K562 (cell line): ENCODE measurements around the gene ABCC11. TPM values are rescaled to one million over a fixed set of nuclear protein-coding genes. Genes with fewer than 3 reads are reported as not detected.
A peak's percentile ranks its signal among the peaks of the same experiment; 100 is the strongest.

Experiments
- CBFB ChIP-seq: sonication (generic); formaldehyde crosslinking; IDR thresholded peaks from 2 replicates; pipeline ENCODE4 v1.4.0; 2020; ENCODE audit warnings: mild to moderate bottlenecking, missing genetic modification reagents
- CCAR2 ChIP-seq: fragments of 200-400 bp; formaldehyde crosslinking; IDR thresholded peaks from 2 replicates; pipeline ENCODE4 v1.6.1; 2017; ENCODE audit warnings: mild to moderate bottlenecking, low read depth, low read length
- ILF3 ChIP-seq: fragments of 450-650 bp; IDR thresholded peaks from 2 replicates; pipeline ENCODE4 v1.6.1; 2018; ENCODE audit warnings: antibody characterized with exemption, mild to moderate bottlenecking, moderate library complexity, borderline replicate concordance
- KAT8 ChIP-seq: fragments of 450-650 bp; IDR thresholded peaks from 2 replicates; pipeline ENCODE4 v1.6.1; 2016; ENCODE audit warnings: low read depth, mild to moderate bottlenecking
- NR4A1 ChIP-seq, 2 experiments: fragments of 250-450 bp in 1 of 2; fragments of 450-650 bp in 1 of 2; sonication (Bioruptor Pico) in 1 of 2; IDR thresholded peaks; 2 replicates each; pipeline versions ENCODE4 v1.4.0 to v1.6.1; 2016 to 2020; ENCODE audit warnings: mild to moderate bottlenecking in 2 of 2, missing compliant biosample characterization in 1 of 2, missing genetic modification characterization in 1 of 2, moderate library complexity in 1 of 2
- RB1 ChIP-seq: fragments of 450-650 bp; IDR thresholded peaks from 2 replicates; pipeline ENCODE4 v1.6.1; 2017; ENCODE audit warnings: low read depth, mild to moderate bottlenecking
- SMAD2 ChIP-seq: fragments of 150-350 bp; IDR thresholded peaks from 2 replicates; pipeline ENCODE4 v1.6.1; 2014; ENCODE audit warnings: low read depth, mild to moderate bottlenecking, low read length
- XRCC4 ChIP-seq: IDR thresholded peaks from one replicate; pipeline ENCODE4 v1.6.1; 2011; ENCODE audit not compliant: insufficient read depth, insufficient read length; ENCODE audit errors: extremely low read depth
- ZNF318 ChIP-seq, 2 experiments: fragments of 450-650 bp; IDR thresholded peaks; 2 replicates each; pipeline ENCODE4 v1.6.1; 2016; ENCODE audit warnings: mild to moderate bottlenecking in 2 of 2, borderline replicate concordance in 1 of 2, low read depth in 1 of 2, moderate library complexity in 1 of 2
- ZNF507 ChIP-seq: conservative IDR thresholded peaks from 2 replicates; pipeline ENCODE4 v1.6.1; 2017; ENCODE audit warnings: missing genetic modification characterization, missing compliant biosample characterization
- ZNF551 ChIP-seq: fragments of 250-450 bp; sonication (Bioruptor Pico); IDR thresholded peaks from 2 replicates; pipeline ENCODE4 v1.5.0; 2021; ENCODE audit warnings: mild to moderate bottlenecking, moderate library complexity
- polyA plus RNA-seq, 8 experiments: library from polyadenylated mRNA; depleted of rRNA in 4 of 8; stranded (reverse) in 5 of 8; unstranded in 3 of 8; fragments of >200 nt; fragmentation: Nextera tagmentation in 2 of 8; fragmentation: Illumina TruSeq in 1 of 8; extraction: Ambion mirVana in 2 of 8; extraction: Trizol in 1 of 8; gene quantifications; 2 replicates each; pipeline versions ENCODE4 v1.2.1 to v1.2.3, GENCODE V29; 2011 to 2014; ENCODE audit warnings: inconsistent platforms in 1 of 8, missing spikeins in 1 of 8
- total RNA-seq, 7 experiments: library from RNA; depleted of rRNA in 6 of 7; stranded (reverse); fragments of >200 nt in 6 of 7; fragmentation: Illumina TruSeq in 2 of 7; extraction: Trizol in 2 of 7; gene quantifications; 2 replicates each; pipeline versions ENCODE4 v1.2.1 to v1.2.3, GENCODE V29; 2011 to 2021; ENCODE audit warnings: low replicate concordance in 1 of 7
- TF ChIP-seq, protein P1 (sequence below): fragments of 150-350 bp; IDR thresholded peaks from 2 replicates; pipeline ENCODE4 v1.6.1; 2014; ENCODE audit warnings: low read depth, mild to moderate bottlenecking, low read length, borderline replicate concordance
- TF ChIP-seq, protein P2 (sequence below): sonication (generic); formaldehyde crosslinking; IDR thresholded peaks from 2 replicates; pipeline ENCODE4 v1.8.1; 2023; ENCODE audit warnings: mild to moderate bottlenecking, missing genetic modification reagents

ABCC11 gene
- total and polyA plus RNA-seq, 9 of the 15 experiments (the other 6 are each of a cell fraction or from before 2014, with no cell fraction given), result 0.04 to 0.14 (median 0.04) TPM; not detected in 6

DNA sequence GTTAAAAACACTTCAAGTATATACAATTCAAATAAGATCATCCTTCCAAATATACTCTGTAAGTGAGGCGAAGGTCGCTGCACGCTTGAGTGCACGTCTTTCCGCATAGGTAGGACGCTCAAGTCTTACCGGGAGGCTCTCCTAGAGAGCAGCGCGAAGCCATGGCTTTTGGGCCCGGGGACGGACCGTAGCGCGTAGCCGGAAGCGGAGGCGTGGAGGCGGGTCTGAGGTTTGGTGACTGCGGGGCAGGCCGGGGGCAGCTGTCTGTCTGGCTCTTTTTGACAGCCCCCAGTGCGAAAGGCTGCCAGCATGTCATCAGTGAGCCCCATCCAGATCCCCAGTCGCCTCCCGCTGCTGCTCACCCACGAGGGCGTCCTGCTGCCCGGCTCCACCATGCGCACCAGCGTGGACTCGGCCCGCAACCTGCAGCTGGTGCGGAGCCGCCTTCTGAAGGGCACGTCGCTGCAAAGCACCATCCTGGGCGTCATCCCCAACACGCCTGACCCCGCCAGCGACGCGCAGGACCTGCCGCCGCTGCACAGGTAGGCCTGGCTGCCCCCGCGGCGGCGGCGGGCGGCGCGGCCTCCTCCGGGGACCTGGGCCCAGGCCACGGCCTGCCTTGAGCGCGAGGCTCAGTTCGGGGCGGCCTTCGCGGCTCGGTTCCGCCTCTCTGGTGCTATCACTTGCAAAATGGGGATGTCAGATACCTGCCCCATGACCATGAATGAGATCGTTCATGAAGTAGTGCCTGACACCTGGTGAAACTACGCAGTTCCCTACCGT lies 3.1 kb downstream of the ABCC11 start, which contains the start of gene LONP2 (continued):
- TF ChIP-seq SMAD2 (no peak), ZNF318 (IDR thresholded peaks at IDR 0.05; ENCODE audit: borderline replicate concordance in 1 of 2, low read depth in 1 of 2) (no peak), ILF3 (no peak), KAT8 (no peak), NR4A1 (CRISPR knock-in tag; IDR thresholded peaks at IDR 0.05) (no peak), NR4A1 (tag; IDR thresholded peaks at IDR 0.05) (0 out of 2 replicates have a peak, but pooled peaks have one; percentile 46), CCAR2 (no peak), ZNF551 (CRISPR knock-in tag) (no peak), CBFB (CRISPR knock-in tag) (no peak), ZNF507 (tag) (no peak), XRCC4 (no peak), RB1 (peak; percentile 48; the same call in 1 of the 2 replicates)
- TF ChIP-seq, protein P1, sequence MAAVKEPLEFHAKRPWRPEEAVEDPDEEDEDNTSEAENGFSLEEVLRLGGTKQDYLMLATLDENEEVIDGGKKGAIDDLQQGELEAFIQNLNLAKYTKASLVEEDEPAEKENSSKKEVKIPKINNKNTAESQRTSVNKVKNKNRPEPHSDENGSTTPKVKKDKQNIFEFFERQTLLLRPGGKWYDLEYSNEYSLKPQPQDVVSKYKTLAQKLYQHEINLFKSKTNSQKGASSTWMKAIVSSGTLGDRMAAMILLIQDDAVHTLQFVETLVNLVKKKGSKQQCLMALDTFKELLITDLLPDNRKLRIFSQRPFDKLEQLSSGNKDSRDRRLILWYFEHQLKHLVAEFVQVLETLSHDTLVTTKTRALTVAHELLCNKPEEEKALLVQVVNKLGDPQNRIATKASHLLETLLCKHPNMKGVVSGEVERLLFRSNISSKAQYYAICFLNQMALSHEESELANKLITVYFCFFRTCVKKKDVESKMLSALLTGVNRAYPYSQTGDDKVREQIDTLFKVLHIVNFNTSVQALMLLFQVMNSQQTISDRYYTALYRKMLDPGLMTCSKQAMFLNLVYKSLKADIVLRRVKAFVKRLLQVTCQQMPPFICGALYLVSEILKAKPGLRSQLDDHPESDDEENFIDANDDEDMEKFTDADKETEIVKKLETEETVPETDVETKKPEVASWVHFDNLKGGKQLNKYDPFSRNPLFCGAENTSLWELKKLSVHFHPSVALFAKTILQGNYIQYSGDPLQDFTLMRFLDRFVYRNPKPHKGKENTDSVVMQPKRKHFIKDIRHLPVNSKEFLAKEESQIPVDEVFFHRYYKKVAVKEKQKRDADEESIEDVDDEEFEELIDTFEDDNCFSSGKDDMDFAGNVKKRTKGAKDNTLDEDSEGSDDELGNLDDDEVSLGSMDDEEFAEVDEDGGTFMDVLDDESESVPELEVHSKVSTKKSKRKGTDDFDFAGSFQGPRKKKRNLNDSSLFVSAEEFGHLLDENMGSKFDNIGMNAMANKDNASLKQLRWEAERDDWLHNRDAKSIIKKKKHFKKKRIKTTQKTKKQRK, result no peak
- TF ChIP-seq, protein P2, sequence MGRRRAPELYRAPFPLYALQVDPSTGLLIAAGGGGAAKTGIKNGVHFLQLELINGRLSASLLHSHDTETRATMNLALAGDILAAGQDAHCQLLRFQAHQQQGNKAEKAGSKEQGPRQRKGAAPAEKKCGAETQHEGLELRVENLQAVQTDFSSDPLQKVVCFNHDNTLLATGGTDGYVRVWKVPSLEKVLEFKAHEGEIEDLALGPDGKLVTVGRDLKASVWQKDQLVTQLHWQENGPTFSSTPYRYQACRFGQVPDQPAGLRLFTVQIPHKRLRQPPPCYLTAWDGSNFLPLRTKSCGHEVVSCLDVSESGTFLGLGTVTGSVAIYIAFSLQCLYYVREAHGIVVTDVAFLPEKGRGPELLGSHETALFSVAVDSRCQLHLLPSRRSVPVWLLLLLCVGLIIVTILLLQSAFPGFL (CRISPR knock-in tag), result no peak
